ENCODE measurements around the gene FBN2. TPM values are rescaled to one million over a fixed set of nuclear protein-coding genes. Genes with fewer than 3 reads are reported as not detected.

Gene FBN2
- total RNA-seq, 4 donors from 2014 or later, result 5.3 to 19.4 (median 7.5) TPM

GRCh38 chr5:128355961-128356360, 182.1 kb downstream of the FBN2 start:
- Histone ChIP-seq H3K4me1 (peaks cover 0 to 16% (median 0%) of the 10 kb centered on the region in 3 donors), H3K27ac (no peak overlapping the region), H3K36me3 (peaks cover 0 to 1% of the 10 kb centered on the region in 2 donors), H3K4me3 (no peak overlapping the region), H3K27me3 (no peaks in the 10 kb centered on the region), H3K9me3 (no peaks in the 10 kb centered on the region)
- WGBS, 2 donors (ENCODE audit: low coverage in 1 of 2), result 89 to 92% methylated on average over 2 to 3 of the region's 3 CpGs
- no peak for TF ChIP-seq EP300 (IDR thresholded peaks at IDR 0.05)
- TF ChIP-seq POLR2AphosphoS5 (IDR thresholded peaks at IDR 0.05), result no peak
- TF ChIP-seq CTCF (IDR thresholded peaks at IDR 0.05), result no peak
- no peak for TF ChIP-seq POLR2A (IDR thresholded peaks at IDR 0.05)
- no peak for ATAC-seq

DNA sequence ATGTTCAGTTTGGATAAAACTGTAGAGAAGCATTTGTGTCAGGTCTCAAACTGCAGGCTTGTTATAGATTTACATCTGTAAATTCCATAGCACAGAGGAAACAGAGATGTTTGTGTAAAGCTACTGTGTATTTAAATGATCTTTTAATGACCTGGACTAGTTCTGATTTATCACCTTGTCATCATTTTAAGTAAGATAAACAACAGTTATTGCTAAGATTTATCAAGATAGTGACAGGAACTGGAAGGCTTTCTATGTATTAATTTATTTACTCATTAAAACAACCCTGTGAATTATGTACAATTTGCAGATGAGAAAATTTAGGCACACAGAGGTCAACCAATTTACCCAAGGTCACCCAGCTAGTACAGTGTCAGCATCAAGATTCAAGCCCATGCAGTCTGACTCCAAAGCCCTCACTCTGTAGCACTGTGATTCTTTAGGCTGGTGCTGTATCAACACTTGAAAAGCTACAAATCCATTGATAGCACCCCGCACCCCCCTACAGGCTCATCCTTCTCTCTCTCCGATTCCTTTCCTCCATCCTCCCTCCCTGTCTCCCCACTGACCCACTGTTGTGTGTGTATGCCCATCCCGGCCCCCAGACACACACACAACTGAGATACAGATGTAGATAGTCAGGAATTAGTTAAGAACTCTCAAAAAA, 184.5 kb downstream of the FBN2 start:
- no peaks in the 10 kb centered on the region for H3K9me3 ChIP-seq
- peak overlapping the region in 2 of 4 donors; percentile 9 to 21 for H3K27ac ChIP-seq
- H3K27me3 ChIP-seq, result no peaks in the 10 kb centered on the region
- no peak for TF ChIP-seq CTCF (IDR thresholded peaks at IDR 0.05)
- no peak for TF ChIP-seq POLR2A (IDR thresholded peaks at IDR 0.05)
- TF ChIP-seq EP300 (IDR thresholded peaks at IDR 0.05), result no peak
- no peak for TF ChIP-seq POLR2AphosphoS5 (IDR thresholded peaks at IDR 0.05)
- 40 to 92% methylated on average over 1 to 2 of the region's 3 CpGs for WGBS, 2 donors (ENCODE audit: low coverage in 1 of 2)
- peaks cover 0 to 22% (median 0%) of the 10 kb centered on the region in 3 donors for H3K4me1 ChIP-seq
- H3K36me3 ChIP-seq, result peaks cover 0 to 6% of the 10 kb centered on the region in 2 donors
- ATAC-seq, result no peak
- H3K4me3 ChIP-seq, result no peak overlapping the region

GRCh38 chr5:128350705-128351104, 187.3 kb downstream of the FBN2 start:
- TF ChIP-seq EP300 (IDR thresholded peaks at IDR 0.05) (no peak), POLR2AphosphoS5 (IDR thresholded peaks at IDR 0.05) (no peak), POLR2A (IDR thresholded peaks at IDR 0.05) (no peak), CTCF (IDR thresholded peaks at IDR 0.05) (no peak)
- no peak overlapping the region for H3K4me3 ChIP-seq
- H3K27me3 ChIP-seq, result no peaks in the 10 kb centered on the region
- 80 to 85% methylated on average over 2 to 4 of the region's 5 CpGs for WGBS, 2 donors (ENCODE audit: low coverage in 1 of 2)
- H3K36me3 ChIP-seq, result peaks cover 0 to 6% of the 10 kb centered on the region in 2 donors
- peaks cover 0 to 37% (median 0%) of the 10 kb centered on the region in 3 donors for H3K4me1 ChIP-seq
- ATAC-seq, result no peak
- no peaks in the 10 kb centered on the region for H3K9me3 ChIP-seq
- no peak overlapping the region for H3K27ac ChIP-seq

DNA sequence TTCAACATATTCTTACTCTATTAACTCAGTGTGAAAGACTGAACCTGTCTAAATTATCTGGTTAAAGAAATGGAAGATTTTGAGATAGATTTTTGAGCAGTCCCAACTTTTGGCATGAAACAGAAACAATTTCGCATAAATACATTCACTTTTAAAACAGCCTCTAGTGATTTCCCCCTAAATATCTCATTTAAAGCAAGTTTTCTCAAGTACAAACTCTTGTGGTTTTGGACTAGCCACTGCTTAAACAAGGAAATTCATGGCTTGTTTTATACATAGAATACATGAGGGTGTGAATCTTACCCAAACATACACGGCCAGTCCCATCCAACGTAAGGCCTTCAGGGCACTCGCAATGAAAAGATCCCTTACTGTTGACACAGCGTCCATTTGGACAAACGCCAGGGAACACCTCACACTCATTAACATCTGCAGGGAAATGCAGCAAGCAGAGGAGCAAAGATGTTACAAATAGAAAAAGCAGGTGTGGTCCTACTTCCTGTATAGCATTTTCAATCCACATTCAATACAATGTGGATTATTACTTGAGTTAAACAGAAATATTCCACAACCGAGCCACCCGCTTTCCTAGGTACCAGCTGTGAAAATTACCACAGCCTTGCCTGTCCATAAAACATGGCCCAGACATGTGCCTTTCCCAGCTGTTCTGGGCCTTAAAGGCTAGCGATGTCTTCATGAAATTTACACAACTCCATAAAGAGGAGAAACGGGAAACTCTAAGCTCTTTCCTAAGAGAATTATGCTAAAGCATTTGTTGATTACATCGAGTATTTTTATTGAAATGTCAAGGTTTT, 188.8 kb downstream of the FBN2 start:
- Histone ChIP-seq H3K27me3 (no peaks in the 10 kb centered on the region), H3K4me1 (peaks cover 0 to 42% (median 0%) of the 10 kb centered on the region in 3 donors), H3K4me3 (no peak overlapping the region), H3K36me3 (peaks cover 0 to 6% of the 10 kb centered on the region in 2 donors), H3K9me3 (no peaks in the 10 kb centered on the region), H3K27ac (peak overlapping the region in 1 of 4 donors; percentile 33)
- ATAC-seq, result no peak
- TF ChIP-seq POLR2A (IDR thresholded peaks at IDR 0.05) (no peak), EP300 (IDR thresholded peaks at IDR 0.05) (no peak), POLR2AphosphoS5 (IDR thresholded peaks at IDR 0.05) (no peak), CTCF (IDR thresholded peaks at IDR 0.05) (no peak)
- 63 to 75% methylated on average over 4 to 11 of the region's 11 CpGs for WGBS, 2 donors (ENCODE audit: low coverage in 1 of 2)
